ENCODE measurements around the gene SSPN.

Gene SSPN

GRCh38 chr12:26287671-26288381, 92.5 kb downstream of the SSPN start:
- DNase-seq = no peak

- no peak for DNase-seq
Observed at GRCh38 chr12:26290565-26290964, 95.2 kb downstream of the SSPN start.

GRCh38 chr12:26292596-26292995, 97.2 kb downstream of the SSPN start:
- no peak for DNase-seq

- DNase-seq = no peak
Observed at GRCh38 chr12:26293612-26294011, 98.2 kb downstream of the SSPN start.

GRCh38 chr12:26295001-26295400, 99.6 kb downstream of the SSPN start:
- no peak for DNase-seq

GRCh38 chr12:26297396-26298070, 102.2 kb downstream of the SSPN start:
- no peak for DNase-seq

GRCh38 chr12:26298785-26299621, 103.6 kb downstream of the SSPN start:
- DNase-seq = no peak

GRCh38 chr12:26299751-26300150, 104.4 kb downstream of the SSPN start:
- no peak for DNase-seq
